K562 (cell line): ENCODE measurements around the gene NANS.

Source experiments
- GTF2E2 ChIP-seq: fragments of 200-800 bp; sonication (Bioruptor generic); IDR thresholded peaks from 2 replicates; pipeline ENCODE4 v1.6.1; 2016; ENCODE audit warnings: missing genetic modification characterization, missing compliant biosample characterization
- JUNB ChIP-seq: fragments of 450-650 bp; formaldehyde crosslinking; conservative IDR thresholded peaks from 2 replicates; pipeline ENCODE4 v1.4.0; 2020; ENCODE audit warnings: mild to moderate bottlenecking
- PREB ChIP-seq: sonication (generic); formaldehyde crosslinking; IDR thresholded peaks from 2 replicates; pipeline ENCODE4 v1.8.1; 2023; ENCODE audit warnings: mild to moderate bottlenecking, missing genetic modification reagents
- RAD51 ChIP-seq: fragments of 450-650 bp; IDR thresholded peaks from 2 replicates; pipeline ENCODE4 v1.7.1; 2016; ENCODE audit warnings: low read depth, mild to moderate bottlenecking, borderline replicate concordance
- RNF219 ChIP-seq: fragments of 250-450 bp; sonication (Bioruptor Pico); IDR thresholded peaks from 2 replicates; pipeline ENCODE4 v1.5.0; 2022; ENCODE audit warnings: mild to moderate bottlenecking
- SOX6 ChIP-seq: fragments of 450-650 bp; IDR thresholded peaks from 2 replicates; pipeline ENCODE4 v1.6.1; 2014; ENCODE audit warnings: mild to moderate bottlenecking
- SPI1 ChIP-seq: IDR thresholded peaks from 2 replicates; pipeline ENCODE4 v1.6.1; 2011; ENCODE audit warnings: low read depth, low read length, control low read depth, borderline replicate concordance
- ZNF121 ChIP-seq: sonication (generic); formaldehyde crosslinking; conservative IDR thresholded peaks from 2 replicates; pipeline ENCODE4 v1.8.0; 2022; ENCODE audit warnings: missing genetic modification reagents
- TF ChIP-seq, protein P1 (sequence below), 3 experiments: IDR thresholded peaks in 2 of 3; conservative IDR thresholded peaks in 1 of 3; 2 replicates each; pipeline ENCODE4 v1.5.1; 2011 to 2012; ENCODE audit warnings: low read length in 3 of 3, mild to moderate bottlenecking in 3 of 3, control low read depth in 2 of 3, improper control_type of control experiment in 1 of 3, inconsistent platforms in 1 of 3, low read depth in 1 of 3, mixed read lengths in 1 of 3, moderate library complexity in 1 of 3; ENCODE audit not compliant: insufficient read depth in 2 of 3
- TF ChIP-seq, protein P2 (sequence below): fragments of 450-650 bp; formaldehyde crosslinking; IDR thresholded peaks from 2 replicates; pipeline ENCODE4 v1.4.0; 2020; ENCODE audit warnings: mild to moderate bottlenecking, moderate library complexity

- no peak for TF ChIP-seq SOX6
- no peak for TF ChIP-seq JUNB (CRISPR knock-in tag)
- TF ChIP-seq RAD51, result no peak
- no peak for TF ChIP-seq GTF2E2 (tag)
- TF ChIP-seq RNF219 (CRISPR knock-in tag), result no peak
- TF ChIP-seq ZNF121 (CRISPR knock-in tag), result no peak
- TF ChIP-seq, protein P1, sequence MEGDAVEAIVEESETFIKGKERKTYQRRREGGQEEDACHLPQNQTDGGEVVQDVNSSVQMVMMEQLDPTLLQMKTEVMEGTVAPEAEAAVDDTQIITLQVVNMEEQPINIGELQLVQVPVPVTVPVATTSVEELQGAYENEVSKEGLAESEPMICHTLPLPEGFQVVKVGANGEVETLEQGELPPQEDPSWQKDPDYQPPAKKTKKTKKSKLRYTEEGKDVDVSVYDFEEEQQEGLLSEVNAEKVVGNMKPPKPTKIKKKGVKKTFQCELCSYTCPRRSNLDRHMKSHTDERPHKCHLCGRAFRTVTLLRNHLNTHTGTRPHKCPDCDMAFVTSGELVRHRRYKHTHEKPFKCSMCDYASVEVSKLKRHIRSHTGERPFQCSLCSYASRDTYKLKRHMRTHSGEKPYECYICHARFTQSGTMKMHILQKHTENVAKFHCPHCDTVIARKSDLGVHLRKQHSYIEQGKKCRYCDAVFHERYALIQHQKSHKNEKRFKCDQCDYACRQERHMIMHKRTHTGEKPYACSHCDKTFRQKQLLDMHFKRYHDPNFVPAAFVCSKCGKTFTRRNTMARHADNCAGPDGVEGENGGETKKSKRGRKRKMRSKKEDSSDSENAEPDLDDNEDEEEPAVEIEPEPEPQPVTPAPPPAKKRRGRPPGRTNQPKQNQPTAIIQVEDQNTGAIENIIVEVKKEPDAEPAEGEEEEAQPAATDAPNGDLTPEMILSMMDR (IDR thresholded peaks at IDR 0.05 in 2 of 3, conservative IDR thresholded peaks at IDR 0.05 in 1 of 3; ENCODE audit: insufficient read depth in 2 of 3, low read depth in 1 of 3, low read length in 3 of 3), result no peak
- TF ChIP-seq SPI1, result no peak
- no peak for TF ChIP-seq PREB (CRISPR knock-in tag)
- TF ChIP-seq, protein P2, sequence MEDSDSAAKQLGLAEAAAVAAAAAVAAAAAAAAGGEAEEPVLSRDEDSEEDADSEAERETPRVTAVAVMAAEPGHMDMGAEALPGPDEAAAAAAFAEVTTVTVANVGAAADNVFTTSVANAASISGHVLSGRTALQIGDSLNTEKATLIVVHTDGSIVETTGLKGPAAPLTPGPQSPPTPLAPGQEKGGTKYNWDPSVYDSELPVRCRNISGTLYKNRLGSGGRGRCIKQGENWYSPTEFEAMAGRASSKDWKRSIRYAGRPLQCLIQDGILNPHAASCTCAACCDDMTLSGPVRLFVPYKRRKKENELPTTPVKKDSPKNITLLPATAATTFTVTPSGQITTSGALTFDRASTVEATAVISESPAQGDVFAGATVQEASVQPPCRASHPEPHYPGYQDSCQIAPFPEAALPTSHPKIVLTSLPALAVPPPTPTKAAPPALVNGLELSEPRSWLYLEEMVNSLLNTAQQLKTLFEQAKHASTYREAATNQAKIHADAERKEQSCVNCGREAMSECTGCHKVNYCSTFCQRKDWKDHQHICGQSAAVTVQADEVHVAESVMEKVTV (CRISPR knock-in tag), result no peak
Measured at GRCh38 chr9:98040212-98040611, 16.3 kb upstream of the NANS start.
